Nucleus accumbens (tissue), 56 donors: ENCODE data around the gene TSPAN14.

Source experiments
- DNase-seq, 56 donors: peaks; one replicate each; lab custom pipeline; 2025; lab: John Stamatoyannopoulos, UW

TSPAN14 gene

DNA sequence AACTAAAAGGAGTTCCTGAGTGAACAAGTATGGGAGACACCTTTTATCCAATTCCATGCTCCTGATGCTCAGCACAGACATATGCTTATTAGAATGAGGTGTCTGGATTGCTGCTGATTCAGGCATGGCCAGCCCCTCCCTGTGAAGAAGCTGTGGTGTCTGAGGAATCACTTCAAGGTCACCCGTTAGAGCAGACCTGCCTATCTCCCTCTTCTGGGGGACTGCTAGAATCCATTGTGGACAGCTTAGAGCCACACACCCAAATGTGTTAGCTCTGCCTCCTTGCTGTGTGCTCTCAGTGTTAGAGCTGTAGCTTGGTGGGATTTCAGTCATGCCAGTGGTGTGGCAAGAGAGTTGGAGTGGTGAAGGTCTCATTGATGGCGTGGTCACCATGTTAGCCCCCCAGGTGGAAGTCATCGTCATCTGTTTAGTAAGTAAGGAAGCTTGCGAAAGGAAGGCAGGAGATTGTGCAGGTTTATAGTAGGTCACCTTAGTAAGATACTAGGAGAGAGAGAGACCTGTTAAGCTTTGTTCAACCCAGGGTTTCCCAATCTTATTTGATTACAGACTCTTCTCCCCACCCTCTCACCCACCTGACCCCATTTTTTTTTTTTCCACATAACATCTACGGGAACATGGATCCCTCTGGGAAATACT, 32.9 kb upstream of the TSPAN14 start:
- DNase-seq: no peak

DNA sequence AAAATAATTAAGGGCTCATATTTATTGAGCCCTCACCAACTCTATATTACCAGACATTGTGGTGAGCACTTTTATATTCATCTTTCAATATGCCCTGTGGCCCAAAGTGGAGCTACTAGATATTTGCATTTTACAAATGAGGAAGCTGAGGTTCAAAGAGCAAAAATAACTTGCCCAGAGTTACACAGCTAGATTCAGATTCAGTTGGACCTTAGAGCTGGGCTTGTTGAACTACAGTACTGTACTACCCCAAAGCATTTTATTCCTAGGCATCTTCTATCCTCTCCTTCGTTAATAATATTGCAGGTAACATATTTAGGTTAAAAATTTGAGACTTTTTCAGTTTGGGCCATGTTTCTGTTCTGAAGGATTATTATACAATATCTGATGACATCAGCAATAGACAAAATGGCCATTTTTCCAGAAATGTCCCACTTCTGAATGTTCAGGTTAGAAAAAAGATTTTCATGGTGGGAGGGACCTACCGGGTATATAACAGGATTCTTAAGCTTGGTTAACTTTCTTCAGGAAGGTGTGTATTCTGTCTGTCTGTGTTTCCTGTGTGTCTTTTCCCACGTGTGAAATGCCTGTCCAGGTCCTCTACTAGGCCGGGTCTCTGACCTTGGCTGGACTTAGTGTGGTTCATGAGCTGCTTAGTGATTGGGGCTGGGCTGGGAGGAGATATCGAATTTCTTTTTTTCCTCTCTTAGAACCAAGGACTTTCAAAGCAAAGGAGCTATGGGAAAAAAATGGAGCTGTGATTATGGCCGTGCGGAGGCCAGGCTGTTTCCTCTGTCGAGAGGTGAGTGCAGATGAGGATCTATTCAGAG, 32.2 kb upstream of the TSPAN14 start:
- no peak for DNase-seq

DNA sequence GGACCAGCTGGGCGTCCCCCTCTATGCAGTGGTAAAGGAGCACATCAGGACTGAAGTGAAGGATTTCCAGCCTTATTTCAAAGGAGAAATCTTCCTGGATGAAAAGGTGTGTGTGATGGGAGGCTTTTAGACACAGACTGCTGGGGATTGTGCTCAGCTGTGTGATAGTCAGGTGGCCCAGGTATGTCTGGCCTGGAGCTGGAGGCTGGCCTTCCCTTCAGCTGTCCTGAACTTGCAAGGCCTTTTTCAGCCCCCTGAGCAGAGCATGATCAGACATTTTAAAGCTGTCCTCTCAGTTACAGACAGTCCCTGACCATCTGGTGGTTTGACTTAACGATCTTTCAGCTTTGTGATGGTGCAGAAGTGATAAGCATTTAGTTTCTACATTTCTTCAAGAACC, 28.2 kb upstream of the TSPAN14 start:
- DNase-seq: no peak

DNA sequence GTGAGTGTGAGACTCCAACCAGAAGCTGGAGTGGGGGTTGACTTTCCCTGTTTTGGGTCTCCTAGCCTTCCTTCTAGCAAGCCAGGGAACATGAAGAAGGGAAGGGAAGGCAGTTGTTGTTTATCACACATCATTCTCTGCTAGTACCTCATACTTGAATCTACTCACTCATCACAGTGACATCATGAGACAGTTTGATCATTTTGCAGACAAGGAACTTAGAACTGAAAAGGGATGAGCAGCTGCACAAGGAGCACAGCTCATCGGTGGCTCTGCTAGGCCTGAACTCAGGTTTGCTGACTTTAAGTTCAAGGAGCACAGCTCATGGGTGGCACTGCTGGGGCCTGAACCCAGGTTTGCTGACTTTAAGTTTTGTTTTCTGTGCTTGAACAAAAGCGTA, 26.6 kb upstream of the TSPAN14 start:
- no peak for DNase-seq

DNA sequence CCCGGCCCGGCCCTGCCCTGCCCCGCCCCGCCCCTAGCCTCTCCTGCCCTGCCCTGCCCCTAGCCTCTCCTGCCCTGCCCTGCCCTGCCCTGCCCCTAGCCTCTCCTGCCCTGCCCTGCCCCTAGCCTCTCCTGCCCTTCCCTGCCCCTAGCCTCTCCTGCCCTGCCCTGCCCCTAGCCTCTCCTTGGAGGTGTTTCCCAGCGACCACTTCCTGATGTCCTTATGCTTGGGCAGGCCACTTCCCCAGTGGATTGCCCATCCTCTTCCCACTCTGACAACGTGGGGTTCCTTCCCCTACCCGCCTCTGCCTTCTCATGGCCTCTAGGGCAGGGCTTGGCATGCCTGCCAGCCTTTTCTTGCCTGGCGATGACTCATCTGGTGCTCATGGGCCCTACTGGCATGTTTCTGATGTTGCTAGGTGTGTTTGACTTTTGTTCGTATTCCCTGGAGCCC, 24.6 kb upstream of the TSPAN14 start:
- DNase-seq: no peak

DNA sequence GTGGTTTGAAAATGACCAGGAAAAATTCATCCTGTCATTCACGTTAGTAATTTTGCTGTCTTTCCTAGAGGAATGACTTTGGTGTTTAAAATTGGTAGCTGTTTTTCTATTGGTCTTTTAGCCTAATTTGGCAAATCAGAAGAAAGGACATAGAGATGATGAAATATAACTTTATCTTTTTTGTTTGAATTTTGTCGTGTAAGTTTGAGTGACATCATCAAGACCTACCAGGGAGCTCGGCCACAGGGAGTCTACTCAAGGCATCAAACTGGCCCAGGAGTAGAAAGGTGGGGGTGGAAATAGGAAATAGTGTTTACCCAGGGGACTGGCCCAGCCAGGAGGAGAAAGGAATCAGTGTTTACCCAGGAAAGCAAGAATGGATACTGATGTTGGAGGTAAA, 21.0 kb upstream of the TSPAN14 start:
- DNase-seq: no peak

DNA sequence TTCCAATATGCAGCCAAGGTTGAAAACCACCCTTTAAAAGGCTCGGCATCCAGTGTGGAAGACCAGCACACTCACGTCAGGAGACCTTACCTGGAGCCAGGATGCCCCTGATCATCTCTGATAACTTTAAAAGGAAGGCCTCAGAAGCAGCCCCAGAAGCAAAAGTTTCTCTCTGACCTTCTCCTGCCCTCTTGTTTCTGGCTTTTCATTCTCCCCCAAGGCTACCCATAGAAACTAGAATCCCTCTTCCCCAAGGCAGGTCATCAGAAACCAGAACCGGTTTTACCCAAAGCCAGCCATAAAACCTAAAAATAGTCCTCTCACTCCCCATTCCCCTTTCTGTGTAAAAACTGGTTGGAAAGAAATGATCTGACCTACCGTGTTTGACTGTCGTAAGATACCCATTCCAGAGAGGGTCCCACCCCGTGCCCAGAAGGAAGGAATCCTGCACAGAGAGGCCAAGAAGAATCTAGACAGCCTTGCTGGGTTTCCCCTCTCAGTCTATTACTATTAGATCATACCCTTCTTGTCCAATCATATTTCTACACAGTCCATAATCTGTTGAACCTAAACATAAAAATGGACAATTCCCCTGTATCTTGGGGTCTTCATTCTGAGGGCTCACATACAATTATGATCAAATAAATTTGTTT, 17.5 kb upstream of the TSPAN14 start:
- DNase-seq: no peak

DNA sequence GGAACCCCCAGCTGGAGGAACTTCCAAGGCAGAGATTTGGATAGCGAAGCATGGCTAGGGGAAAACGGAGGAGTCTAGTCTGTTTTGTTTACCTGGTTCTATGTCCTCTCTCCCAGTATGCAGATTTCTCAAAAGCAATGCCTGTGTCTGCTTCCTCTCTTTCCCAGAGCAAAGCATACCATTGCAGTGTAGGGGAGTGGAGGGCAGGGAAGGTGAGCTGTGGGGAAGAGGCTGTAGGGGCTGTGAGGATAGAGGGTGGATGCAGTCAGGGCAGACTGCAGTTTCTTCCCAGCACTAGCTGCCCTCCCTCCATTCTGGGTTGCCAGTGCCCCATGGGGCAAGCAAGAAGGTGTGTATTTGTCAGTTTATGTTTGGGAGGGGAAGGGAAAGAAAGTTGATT, 16.9 kb upstream of the TSPAN14 start:
- no peak for DNase-seq

DNA sequence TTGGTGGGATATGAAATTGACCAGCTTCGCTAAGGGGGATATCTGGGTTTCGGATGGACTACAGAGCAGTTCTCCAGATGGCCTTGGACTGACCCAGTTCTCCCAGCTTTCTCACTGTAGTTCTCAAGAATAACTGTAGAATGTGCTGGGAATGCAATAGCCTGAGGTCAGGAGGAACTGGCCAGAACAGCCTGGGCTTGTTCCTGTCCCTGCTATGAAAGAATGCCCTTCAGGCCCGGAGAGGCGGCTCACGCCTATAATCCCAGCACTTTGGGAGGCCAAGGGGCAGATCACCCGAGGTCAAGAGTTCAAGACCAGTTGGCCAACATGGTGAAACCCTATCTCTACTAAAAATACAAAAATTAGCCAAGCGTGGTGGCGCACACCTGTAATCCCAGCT, 12.3 kb upstream of the TSPAN14 start:
- no peak for DNase-seq

DNA sequence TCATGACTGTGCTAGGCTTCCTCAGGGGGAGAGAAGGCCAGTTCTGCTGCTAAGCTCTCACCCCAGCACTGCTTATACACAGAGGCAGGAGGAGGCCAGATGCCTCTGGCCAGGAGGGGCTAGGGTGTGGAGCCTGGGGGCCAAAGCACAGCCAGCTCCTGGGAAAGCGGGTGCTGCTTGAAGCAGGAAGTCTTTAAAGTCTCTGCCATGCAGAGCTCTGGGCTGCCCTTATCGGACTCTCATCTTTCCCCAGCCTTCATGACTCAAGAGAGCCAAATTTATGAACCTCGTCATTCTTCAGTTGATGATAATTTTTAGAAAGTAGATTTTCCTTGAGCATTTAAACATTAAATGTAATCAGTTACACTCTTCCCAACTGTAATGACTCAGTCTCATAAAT, 11.2 kb upstream of the TSPAN14 start:
- no peak for DNase-seq

DNA sequence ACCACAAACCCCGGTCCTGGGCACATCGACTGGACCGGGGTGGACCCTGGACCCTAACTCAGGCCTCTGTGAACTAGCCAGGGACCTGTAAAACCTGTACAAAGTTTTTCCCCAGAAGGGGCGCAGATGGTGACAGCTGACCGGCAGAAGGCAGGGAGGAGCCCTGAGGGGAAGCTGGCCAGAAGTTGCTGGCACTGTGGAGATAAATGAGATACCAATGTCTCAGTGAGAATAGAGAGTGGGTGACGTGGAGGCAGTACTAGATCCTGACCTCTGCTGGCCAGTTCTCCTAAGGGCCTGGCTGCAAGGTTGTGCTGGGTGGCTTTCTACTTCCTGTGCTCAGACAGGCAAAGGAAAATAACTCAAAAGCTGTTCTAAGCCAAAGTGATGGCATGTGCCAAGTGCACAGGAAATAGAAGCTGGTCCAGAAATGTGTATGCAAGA, 10.6 kb upstream of the TSPAN14 start:
- DNase-seq: peak in 3 of 56 donors; percentile 4 to 37 (median 18)

DNA sequence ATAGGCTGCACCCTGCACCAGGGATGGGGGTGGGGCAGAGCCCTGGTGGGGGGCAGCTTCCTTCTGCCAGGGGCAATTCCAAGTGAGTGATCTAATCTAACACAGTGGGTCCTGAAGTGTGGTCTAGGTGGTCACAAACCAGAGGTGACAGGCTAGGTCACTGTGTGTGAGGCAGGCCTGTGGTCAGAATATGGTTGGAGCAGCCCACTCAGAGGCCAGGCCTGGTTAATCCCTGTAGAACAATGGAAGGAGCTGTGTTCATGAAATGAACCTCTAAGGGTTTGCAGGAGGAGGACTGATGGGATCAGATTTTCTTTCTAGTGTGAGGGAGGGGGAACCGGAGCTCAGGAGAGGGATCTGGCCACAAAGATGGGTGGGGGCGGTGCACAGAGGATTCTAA, 10.0 kb upstream of the TSPAN14 start:
- no peak for DNase-seq

DNA sequence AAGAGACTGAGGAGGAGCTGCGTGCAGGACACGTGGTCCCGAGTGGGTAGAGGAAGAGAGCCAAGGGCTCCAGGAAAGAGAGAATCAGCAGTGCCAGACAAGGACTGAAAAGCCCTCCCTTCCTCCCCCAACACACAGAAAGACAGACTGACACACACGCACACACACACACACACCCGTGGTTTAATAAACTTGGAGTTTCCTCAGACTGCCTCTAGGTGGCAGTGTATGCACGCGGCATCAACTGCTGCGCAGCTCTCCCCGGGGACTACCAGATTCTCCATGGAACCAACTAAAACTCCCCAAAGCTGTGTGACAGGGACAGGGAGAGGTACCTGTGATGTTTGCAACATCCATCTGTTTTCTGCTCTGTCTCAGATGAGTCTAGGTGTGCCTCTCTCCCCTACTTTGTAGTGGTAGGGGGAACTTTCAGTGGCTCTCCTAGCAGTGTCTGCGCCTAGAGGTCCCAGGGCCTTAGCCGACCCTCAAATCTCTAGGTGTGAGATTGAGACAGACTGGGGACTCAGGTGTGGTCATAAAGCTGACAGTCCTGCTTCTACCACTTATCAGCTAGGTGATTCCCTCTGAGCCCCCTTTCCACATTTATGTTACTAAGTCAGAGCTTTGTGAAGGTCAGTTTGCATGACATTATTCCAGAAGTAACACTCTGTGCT, 9.3 kb upstream of the TSPAN14 start:
- DNase-seq: peak in 45 of 56 donors; percentile 22 to 81 (median 58)

DNA sequence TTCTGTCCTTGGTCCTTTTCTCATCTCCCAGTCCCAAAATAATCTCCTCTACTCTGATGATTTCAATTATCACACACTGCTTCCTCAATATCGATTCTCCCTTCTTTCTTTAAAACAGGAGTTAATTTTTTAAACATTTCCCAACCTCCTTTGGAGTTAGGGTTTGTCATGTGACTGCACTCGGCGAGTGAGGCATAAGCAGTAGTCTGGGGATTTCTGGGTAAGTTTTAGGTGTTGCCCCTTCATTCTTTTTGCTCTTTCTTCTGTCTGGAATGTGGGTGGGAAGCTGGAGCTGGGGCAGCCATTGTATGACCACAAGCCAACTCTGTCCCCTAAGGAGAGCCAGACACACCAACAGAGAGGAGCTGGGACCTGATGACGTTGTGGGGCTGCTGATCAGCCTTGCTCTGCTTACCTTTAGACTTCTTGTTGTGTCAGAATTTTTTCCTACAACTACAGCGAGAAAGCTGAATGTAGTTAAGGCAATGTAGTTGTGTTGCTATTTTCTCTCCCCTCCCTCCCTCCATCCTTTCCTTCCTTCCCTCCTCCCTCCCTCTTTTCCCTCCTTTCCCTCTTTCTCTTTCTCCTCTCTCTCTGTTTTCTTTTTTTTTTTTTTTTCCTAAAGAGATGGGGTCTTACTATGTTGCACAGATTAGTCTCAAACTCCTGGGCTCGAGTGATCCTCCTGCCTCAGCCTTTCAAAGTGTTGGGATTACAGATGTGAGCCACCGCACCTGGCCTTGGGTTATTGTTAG, 6.5 kb upstream of the TSPAN14 start:
- no peak for DNase-seq

DNA sequence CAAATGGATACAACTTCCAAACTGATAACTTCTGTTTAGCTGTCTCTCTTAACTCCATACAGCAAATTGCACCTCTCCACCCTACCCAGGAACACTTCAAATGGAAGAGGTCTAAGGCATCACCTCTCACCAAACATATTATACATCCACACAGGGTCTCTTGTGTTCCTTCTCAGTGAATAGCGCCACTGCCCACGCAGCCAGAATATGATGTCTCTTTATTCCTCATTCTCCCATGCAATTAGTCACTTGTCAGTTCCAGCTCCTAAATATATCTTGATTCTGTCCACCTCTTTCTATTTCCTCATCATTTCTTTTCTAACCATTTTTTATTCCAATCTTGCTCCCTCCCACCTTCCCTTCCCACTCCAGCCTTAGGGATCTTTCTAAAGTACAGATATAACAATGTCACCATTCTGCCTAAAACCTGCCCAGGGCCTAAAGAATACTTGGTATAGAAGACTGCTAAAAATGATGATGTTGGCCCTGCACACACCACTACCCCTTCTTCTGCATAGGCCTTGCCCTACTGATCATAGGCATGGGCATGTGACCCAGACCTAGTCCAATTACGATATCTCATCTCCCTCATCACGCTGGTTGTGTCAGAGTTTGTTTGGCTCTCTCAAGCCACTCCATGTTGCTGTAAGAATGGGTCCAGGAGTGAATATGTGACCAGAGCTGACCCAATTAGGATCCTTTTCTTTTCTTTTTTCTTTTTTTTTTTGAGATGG, 5.7 kb upstream of the TSPAN14 start:
- DNase-seq: peak in 9 of 56 donors; percentile 9 to 58 (median 19)

DNA sequence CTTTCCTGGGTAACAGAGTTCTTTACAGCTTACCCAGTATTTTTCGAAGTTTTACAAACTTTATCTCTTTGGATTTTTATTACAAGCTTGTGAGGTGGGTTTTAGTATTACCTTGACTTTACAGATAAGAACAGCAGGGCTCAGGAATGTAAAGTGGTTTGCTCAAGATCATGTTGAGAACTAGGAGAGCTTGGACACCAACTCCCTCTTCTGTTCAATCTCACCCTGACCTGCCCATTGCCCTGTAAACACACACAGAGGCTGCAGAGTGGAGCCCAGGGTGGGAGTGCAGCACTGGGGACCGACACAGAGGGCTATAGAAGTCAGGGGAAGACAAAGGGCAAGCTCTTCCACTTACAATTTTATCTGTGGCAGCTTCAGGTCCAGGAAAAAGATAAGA, 4.6 kb upstream of the TSPAN14 start:
- no peak for DNase-seq

DNA sequence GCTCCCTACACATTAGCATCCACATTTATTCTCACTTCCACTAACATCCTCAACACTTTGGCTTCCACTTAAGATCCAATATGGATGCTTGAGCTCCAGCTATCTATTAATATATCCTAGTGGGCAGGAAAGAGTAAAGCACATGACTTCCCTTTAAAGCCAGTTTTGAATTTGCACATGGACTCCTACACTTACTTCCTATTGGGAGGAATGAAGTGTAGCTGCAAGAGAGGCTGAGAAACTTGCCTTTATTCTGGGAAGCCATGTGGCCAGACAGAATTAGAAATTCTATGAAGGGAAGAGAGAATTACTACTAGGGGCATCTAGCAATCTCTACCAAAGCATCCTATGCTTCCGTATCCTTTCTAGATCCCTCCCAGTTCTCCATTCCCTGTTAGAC, 3.0 kb upstream of the TSPAN14 start:
- DNase-seq: no peak

DNA sequence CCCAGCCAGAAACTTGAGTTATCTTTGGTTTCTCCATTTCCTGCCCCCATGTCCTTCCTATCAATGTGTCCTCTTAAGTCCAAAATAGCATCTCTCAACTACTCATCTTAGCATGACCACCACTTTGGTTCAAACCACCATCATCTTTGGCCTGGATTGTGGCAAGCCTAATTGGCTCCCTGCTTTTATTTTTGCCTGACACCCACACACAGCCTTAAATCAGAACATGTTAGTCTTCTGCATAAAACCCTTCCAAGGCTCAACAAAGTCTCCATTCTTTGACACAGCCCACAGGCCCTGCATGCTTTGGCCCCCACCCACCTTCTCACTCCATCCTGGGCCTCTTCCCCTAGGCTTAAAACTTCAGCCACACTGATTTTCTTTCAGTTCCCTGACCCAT, 2.0 kb upstream of the TSPAN14 start:
- no peak for DNase-seq

DNA sequence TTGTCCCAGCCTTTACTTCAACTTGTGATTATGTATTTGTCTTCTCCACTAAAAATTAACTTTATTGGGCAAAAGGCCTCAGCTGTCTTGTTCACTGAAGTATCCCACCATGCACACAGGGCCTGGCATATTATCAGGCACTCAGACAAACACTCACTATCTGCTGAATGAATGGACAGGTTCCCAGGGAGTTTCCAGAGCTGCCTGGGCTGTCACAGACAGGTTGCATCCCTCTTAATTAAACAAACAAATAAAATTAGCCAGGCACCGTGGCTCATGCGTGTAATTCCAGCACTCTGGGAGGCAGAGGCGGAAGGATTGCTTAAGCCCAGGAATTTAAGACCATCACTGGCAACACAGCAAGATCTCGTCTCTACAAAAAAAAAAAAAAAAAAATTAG, 1.5 kb upstream of the TSPAN14 start:
- DNase-seq: no peak
